Activated naive CD8-positive, alpha-beta T cell treated with anti-CD3 and anti-CD28 coated beads for 36 hours (primary cell): Measurements from ENCODE around the gene OLA1. TPM values are rescaled to one million over a fixed set of nuclear protein-coding genes. Genes with fewer than 3 reads are reported as not detected.

Experiments
- DNase-seq: peaks from one replicate; pipeline ENCODE4 v3.0.0; 2021
- H3K27ac Mint-ChIP-seq: one replicate; pipeline ENCODE4 v1.8.0; 2022; ENCODE audit warnings: mild to moderate bottlenecking, moderate library complexity, mixed read lengths
- H3K27me3 Mint-ChIP-seq: one replicate; pipeline ENCODE4 v1.8.0; 2022; ENCODE audit warnings: mild to moderate bottlenecking, mixed read lengths
- H3K36me3 Mint-ChIP-seq: one replicate; pipeline ENCODE4 v1.8.0; 2021; ENCODE audit warnings: mild to moderate bottlenecking, mixed read lengths
- H3K4me1 Mint-ChIP-seq: one replicate; pipeline ENCODE4 v1.8.0; 2021; ENCODE audit warnings: mixed read lengths
- H3K4me3 Mint-ChIP-seq: one replicate; pipeline ENCODE4 v1.8.0; 2022; ENCODE audit warnings: mild to moderate bottlenecking, moderate library complexity, mixed read lengths
- H3K9me3 Mint-ChIP-seq: one replicate; pipeline ENCODE4 v1.8.0; 2022; ENCODE audit warnings: mixed read lengths
- total RNA-seq, 2 experiments: library from RNA; stranded (reverse); gene quantifications; one replicate each; pipeline ENCODE4 v1.2.3, GENCODE V29; 2021

Gene OLA1
- total RNA-seq, 2 experiments from 2014 or later, result 161 to 166 TPM

GRCh38 chr2:174138161-174138560 lies 110.2 kb downstream of the OLA1 start:
- H3K9me3 Mint-ChIP-seq, result no peaks in the 10 kb centered on the region
- no peaks in the 10 kb centered on the region for H3K27me3 Mint-ChIP-seq
- H3K4me3 Mint-ChIP-seq, result no peak overlapping the region
- no peak overlapping the region for H3K27ac Mint-ChIP-seq
- H3K4me1 Mint-ChIP-seq, result no peaks in the 10 kb centered on the region
- H3K36me3 Mint-ChIP-seq, result peaks cover 54% of the 10 kb centered on the region
- no peak for DNase-seq

- no peaks in the 10 kb centered on the region for H3K4me1 Mint-ChIP-seq
- no peak overlapping the region for H3K4me3 Mint-ChIP-seq
- no peak overlapping the region for H3K27ac Mint-ChIP-seq
- no peaks in the 10 kb centered on the region for H3K9me3 Mint-ChIP-seq
- H3K36me3 Mint-ChIP-seq, result peaks cover 51% of the 10 kb centered on the region
- no peaks in the 10 kb centered on the region for H3K27me3 Mint-ChIP-seq
- DNase-seq, result no peak
Measured at GRCh38 chr2:174135981-174136380, 112.4 kb downstream of the OLA1 start.

GRCh38 chr2:174125090-174125489 lies 123.2 kb downstream of the OLA1 start:
- H3K36me3 Mint-ChIP-seq, result peaks cover 8% of the 10 kb centered on the region
- DNase-seq, result no peak
- H3K9me3 Mint-ChIP-seq, result no peaks in the 10 kb centered on the region
- no peak overlapping the region for H3K27ac Mint-ChIP-seq
- H3K27me3 Mint-ChIP-seq, result no peaks in the 10 kb centered on the region
- H3K4me1 Mint-ChIP-seq, result peaks cover 4% of the 10 kb centered on the region
- no peak overlapping the region for H3K4me3 Mint-ChIP-seq

- H3K4me1 Mint-ChIP-seq, result peaks cover 4% of the 10 kb centered on the region
- no peak for DNase-seq
- peaks cover 5% of the 10 kb centered on the region for H3K36me3 Mint-ChIP-seq
- H3K27me3 Mint-ChIP-seq, result no peaks in the 10 kb centered on the region
- H3K4me3 Mint-ChIP-seq, result no peak overlapping the region
- no peaks in the 10 kb centered on the region for H3K9me3 Mint-ChIP-seq
- H3K27ac Mint-ChIP-seq, result no peak overlapping the region
Measured at GRCh38 chr2:174124181-174124580, 124.2 kb downstream of the OLA1 start.

- Mint-ChIP-seq H3K36me3 (peaks cover 9% of the 10 kb centered on the region), H3K27me3 (no peaks in the 10 kb centered on the region), H3K27ac (no peak overlapping the region), H3K9me3 (no peaks in the 10 kb centered on the region), H3K4me3 (no peak overlapping the region), H3K4me1 (peaks cover 4% of the 10 kb centered on the region)
- no peak for DNase-seq
Measured at GRCh38 chr2:174122185-174122584, 126.1 kb downstream of the OLA1 start.

GRCh38 chr2:174121612-174122011 lies 126.7 kb downstream of the OLA1 start:
- no peak overlapping the region for H3K4me3 Mint-ChIP-seq
- peaks cover 4% of the 10 kb centered on the region for H3K4me1 Mint-ChIP-seq
- no peak overlapping the region for H3K27ac Mint-ChIP-seq
- DNase-seq, result no peak
- no peaks in the 10 kb centered on the region for H3K27me3 Mint-ChIP-seq
- H3K9me3 Mint-ChIP-seq, result no peaks in the 10 kb centered on the region
- H3K36me3 Mint-ChIP-seq, result peaks cover 9% of the 10 kb centered on the region

GRCh38 chr2:174121175-174121574 lies 127.2 kb downstream of the OLA1 start:
- DNase-seq, result no peak
- no peaks in the 10 kb centered on the region for H3K27me3 Mint-ChIP-seq
- no peak overlapping the region for H3K27ac Mint-ChIP-seq
- H3K4me3 Mint-ChIP-seq, result no peak overlapping the region
- H3K36me3 Mint-ChIP-seq, result peaks cover 9% of the 10 kb centered on the region
- H3K9me3 Mint-ChIP-seq, result no peaks in the 10 kb centered on the region
- peaks cover 4% of the 10 kb centered on the region for H3K4me1 Mint-ChIP-seq

GRCh38 chr2:174120346-174120745 lies 128.0 kb downstream of the OLA1 start:
- Mint-ChIP-seq H3K27me3 (no peaks in the 10 kb centered on the region), H3K9me3 (no peaks in the 10 kb centered on the region), H3K27ac (no peak overlapping the region), H3K4me3 (no peak overlapping the region), H3K4me1 (peaks cover 4% of the 10 kb centered on the region), H3K36me3 (peaks cover 13% of the 10 kb centered on the region)
- DNase-seq, result peak; percentile 16

GRCh38 chr2:174117951-174118930 lies 130.1 kb downstream of the OLA1 start:
- no peaks in the 10 kb centered on the region for H3K9me3 Mint-ChIP-seq
- peaks cover 4% of the 10 kb centered on the region for H3K4me1 Mint-ChIP-seq
- H3K4me3 Mint-ChIP-seq, result no peak overlapping the region
- peaks cover 19% of the 10 kb centered on the region for H3K36me3 Mint-ChIP-seq
- DNase-seq, result no peak
- H3K27me3 Mint-ChIP-seq, result no peaks in the 10 kb centered on the region
- H3K27ac Mint-ChIP-seq, result no peak overlapping the region

- peaks cover 10% of the 10 kb centered on the region for H3K36me3 Mint-ChIP-seq
- no peaks in the 10 kb centered on the region for H3K9me3 Mint-ChIP-seq
- no peak for DNase-seq
- no peaks in the 10 kb centered on the region for H3K27me3 Mint-ChIP-seq
- H3K4me1 Mint-ChIP-seq, result no peaks in the 10 kb centered on the region
- no peak overlapping the region for H3K27ac Mint-ChIP-seq
- no peak overlapping the region for H3K4me3 Mint-ChIP-seq
Measured at GRCh38 chr2:174112073-174112472, 136.3 kb downstream of the OLA1 start.

GRCh38 chr2:174108579-174108978 lies 139.8 kb downstream of the OLA1 start:
- no peaks in the 10 kb centered on the region for H3K27me3 Mint-ChIP-seq
- no peak for DNase-seq
- no peaks in the 10 kb centered on the region for H3K9me3 Mint-ChIP-seq
- H3K4me1 Mint-ChIP-seq, result no peaks in the 10 kb centered on the region
- H3K36me3 Mint-ChIP-seq, result no peaks in the 10 kb centered on the region
- no peak overlapping the region for H3K4me3 Mint-ChIP-seq
- H3K27ac Mint-ChIP-seq, result no peak overlapping the region

- Mint-ChIP-seq H3K4me3 (no peak overlapping the region), H3K36me3 (peaks cover 4% of the 10 kb centered on the region), H3K27me3 (no peaks in the 10 kb centered on the region), H3K9me3 (no peaks in the 10 kb centered on the region), H3K4me1 (peaks cover 3% of the 10 kb centered on the region), H3K27ac (no peak overlapping the region)
- DNase-seq, result no peak
Measured at GRCh38 chr2:174106736-174107135, 141.6 kb downstream of the OLA1 start.

- H3K27ac Mint-ChIP-seq, result no peak overlapping the region
- H3K4me1 Mint-ChIP-seq, result peaks cover 2% of the 10 kb centered on the region
- H3K27me3 Mint-ChIP-seq, result no peaks in the 10 kb centered on the region
- no peaks in the 10 kb centered on the region for H3K9me3 Mint-ChIP-seq
- DNase-seq, result no peak
- H3K36me3 Mint-ChIP-seq, result peaks cover 32% of the 10 kb centered on the region
- no peak overlapping the region for H3K4me3 Mint-ChIP-seq
Measured at GRCh38 chr2:174094542-174094941, 153.8 kb downstream of the OLA1 start.

- Mint-ChIP-seq H3K4me1 (no peaks in the 10 kb centered on the region), H3K36me3 (peaks cover 27% of the 10 kb centered on the region), H3K9me3 (no peaks in the 10 kb centered on the region), H3K27ac (no peak overlapping the region), H3K4me3 (no peak overlapping the region), H3K27me3 (no peaks in the 10 kb centered on the region)
- no peak for DNase-seq
Measured at GRCh38 chr2:174090476-174090875, 157.9 kb downstream of the OLA1 start.

GRCh38 chr2:174088706-174089460 lies 159.4 kb downstream of the OLA1 start:
- no peak for DNase-seq
- Mint-ChIP-seq H3K4me1 (no peaks in the 10 kb centered on the region), H3K9me3 (no peaks in the 10 kb centered on the region), H3K27ac (no peak overlapping the region), H3K4me3 (no peak overlapping the region), H3K27me3 (no peaks in the 10 kb centered on the region), H3K36me3 (peaks cover 13% of the 10 kb centered on the region)
